NCI-H128 (cell line): ENCODE measurements around the gene M1AP.
"Not testable (repeated sequence)": the region's sequence is repeated elsewhere in the genome, so short reads cannot be mapped to it uniquely, and the experiment has no call there.

Source experiments
- DNase-seq: peaks from one replicate; lab custom pipeline; 2025; ENCODE audit not compliant: unreplicated experiment; lab: John Stamatoyannopoulos, UW

Gene M1AP

GRCh38 chr2:74569686-74570085 is 78.4 kb downstream of the M1AP start:
- DNase-seq, result no peak

- DNase-seq, result no peak
Observed at GRCh38 chr2:74567881-74568280, 80.2 kb downstream of the M1AP start.

- no peak for DNase-seq
Observed at GRCh38 chr2:74566754-74567085, 81.4 kb downstream of the M1AP start.

- no peak for DNase-seq
Observed at GRCh38 chr2:74566076-74566753, 81.9 kb downstream of the M1AP start.

- DNase-seq, result no peak
Observed at GRCh38 chr2:74564222-74564621, 83.9 kb downstream of the M1AP start.

- DNase-seq, result no peak
Observed at GRCh38 chr2:74562126-74562775, 85.9 kb downstream of the M1AP start.

- not testable (repeated sequence) for DNase-seq
Observed at GRCh38 chr2:74561022-74561421, 87.1 kb downstream of the M1AP start.

- no peak for DNase-seq
Observed at GRCh38 chr2:74560591-74560990, 87.5 kb downstream of the M1AP start.

GRCh38 chr2:74559912-74560311 is 88.2 kb downstream of the M1AP start:
- DNase-seq, result no peak

- no peak for DNase-seq
Observed at GRCh38 chr2:74558284-74559230, 89.6 kb downstream of the M1AP start.

- no peak for DNase-seq
Observed at GRCh38 chr2:74556831-74557370, 91.2 kb downstream of the M1AP start.

GRCh38 chr2:74556159-74556558 is 92.0 kb downstream of the M1AP start:
- DNase-seq, result no peak

- DNase-seq, result no peak
Observed at GRCh38 chr2:74555610-74556103, 92.5 kb downstream of the M1AP start.

GRCh38 chr2:74554820-74555531 is 93.2 kb downstream of the M1AP start:
- DNase-seq, result no peak

- peak; percentile 17 for DNase-seq
Observed at GRCh38 chr2:74553892-74554819, 94.0 kb downstream of the M1AP start, which contains the start of the genes DOK1 and LOXL3. Gene DOK1, plus strand, starts transcription at chr2:74554720. Its CDS starts 35 bp downstream, at chr2:74554755. Gene LOXL3, minus strand, starts transcription at chr2:74553942. Its CDS starts 1,308 bp downstream, at chr2:74552634.

- no peak for DNase-seq
Observed at GRCh38 chr2:74552914-74553811, 95.0 kb downstream of the M1AP start.

GRCh38 chr2:74551942-74552913 is 95.9 kb downstream of the M1AP start:
- no peak for DNase-seq
